OCI-LY3 (cell line): Measurements from ENCODE around the gene TOP1.

Experiments used
- H2AFZ ChIP-seq: fragments of 200-600, 300-600 bp; shearing (Covaris generic); 2 replicates; pipeline ENCODE4 v1.6.0; 2014; ENCODE audit warnings: antibody characterized with exemption, low read depth, low read length
- H3K27ac ChIP-seq: fragments of 200-600, 300-600 bp; sonication (generic); 2 replicates; pipeline ENCODE4 v1.5.1; 2014; ENCODE audit warnings: mild to moderate bottlenecking, low read length, moderate library complexity, mixed read lengths
- H3K27me3 ChIP-seq: fragments of 200-600, 300-600 bp; sonication (generic); 2 replicates; pipeline ENCODE4 v1.6.1; 2014; ENCODE audit warnings: low read depth, low read length, mixed read lengths
- H3K36me3 ChIP-seq: fragments of 200-600, 300-600 bp; sonication (generic); replicated peaks from 2 replicates; pipeline ENCODE3; 2014; ENCODE audit warnings: low read depth, low read length, mixed read lengths
- H3K4me1 ChIP-seq: fragments of 300-600, 200-600 bp; sonication (generic); 2 replicates; pipeline ENCODE4 v1.6.1; 2014; ENCODE audit warnings: low read length, mixed read lengths
- H3K4me2 ChIP-seq: fragments of 200-600, 300-600 bp; sonication (generic); 2 replicates; pipeline ENCODE4 v1.6.1; 2014; ENCODE audit warnings: low read length, mixed read lengths
- H3K4me3 ChIP-seq: fragments of 300-600, 200-600 bp; sonication (generic); 2 replicates; pipeline ENCODE4 v1.5.1; 2014; ENCODE audit warnings: antibody characterized with exemption, mild to moderate bottlenecking, low read length, moderate library complexity
- H3K79me2 ChIP-seq: fragments of 300-600, 200-600 bp; shearing (Covaris generic); 2 replicates; pipeline ENCODE4 v1.6.1; 2014; ENCODE audit warnings: mild to moderate bottlenecking, low read length, mixed read lengths
- H3K9ac ChIP-seq: fragments of 300-600, 200-600 bp; shearing (Covaris generic); 2 replicates; pipeline ENCODE4 v1.6.0; 2014; ENCODE audit warnings: mild to moderate bottlenecking, low read length, moderate library complexity
- H3K9me3 ChIP-seq: fragments of 200-600, 300-600 bp; shearing (Covaris generic); 2 replicates; pipeline ENCODE4 v1.6.1; 2014; ENCODE audit warnings: low read length, mixed read lengths; ENCODE audit not compliant: insufficient read depth
- H4K20me1 ChIP-seq: fragments of 200-600, 300-600 bp; sonication (generic); 2 replicates; pipeline ENCODE4 v1.6.1; 2016; ENCODE audit warnings: low read length, mixed read lengths; ENCODE audit not compliant: insufficient read depth
- EZH2phosphoT487 ChIP-seq: fragments of 200-600 bp; shearing (Covaris generic); IDR thresholded peaks from 2 replicates; pipeline ENCODE4 v1.6.1; 2018; ENCODE audit warnings: antibody characterized with exemption, mixed run types, low read depth
- TF ChIP-seq, protein P1 (sequence below): fragments of 200-600, 300-600 bp; sonication (generic); IDR thresholded peaks from 2 replicates; pipeline ENCODE4 v1.5.1; 2014; ENCODE audit warnings: antibody characterized with exemption, low read length, low read depth

Gene TOP1

DNA sequence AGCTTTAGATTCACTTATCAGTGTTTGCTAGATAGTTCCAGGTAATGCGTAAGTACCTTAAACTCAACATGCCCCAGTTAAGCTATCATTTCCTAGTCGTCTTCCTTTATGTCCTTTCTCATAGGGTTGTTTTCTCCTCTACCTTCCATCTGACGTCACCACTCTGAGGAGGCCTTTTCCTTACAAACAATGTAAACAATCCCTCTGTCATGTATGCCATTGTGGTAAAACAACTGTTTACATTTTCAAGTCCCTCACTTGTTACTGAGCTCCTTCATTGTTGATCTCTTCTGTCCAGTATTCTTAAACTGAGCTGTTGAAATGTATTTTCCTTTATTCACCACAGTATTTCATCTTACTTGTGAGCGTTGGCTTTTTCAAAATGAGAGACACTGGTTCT, 63.3 kb downstream of the TOP1 start:
- peaks cover 57% of the 10 kb centered on the region for H3K36me3 ChIP-seq
- H3K9me3 ChIP-seq = no peaks in the 10 kb centered on the region
- no peak overlapping the region for H2AFZ ChIP-seq
- peaks cover 16% of the 10 kb centered on the region for H4K20me1 ChIP-seq
- H3K79me2 ChIP-seq = peaks cover 23% of the 10 kb centered on the region
- TF ChIP-seq, protein P1, sequence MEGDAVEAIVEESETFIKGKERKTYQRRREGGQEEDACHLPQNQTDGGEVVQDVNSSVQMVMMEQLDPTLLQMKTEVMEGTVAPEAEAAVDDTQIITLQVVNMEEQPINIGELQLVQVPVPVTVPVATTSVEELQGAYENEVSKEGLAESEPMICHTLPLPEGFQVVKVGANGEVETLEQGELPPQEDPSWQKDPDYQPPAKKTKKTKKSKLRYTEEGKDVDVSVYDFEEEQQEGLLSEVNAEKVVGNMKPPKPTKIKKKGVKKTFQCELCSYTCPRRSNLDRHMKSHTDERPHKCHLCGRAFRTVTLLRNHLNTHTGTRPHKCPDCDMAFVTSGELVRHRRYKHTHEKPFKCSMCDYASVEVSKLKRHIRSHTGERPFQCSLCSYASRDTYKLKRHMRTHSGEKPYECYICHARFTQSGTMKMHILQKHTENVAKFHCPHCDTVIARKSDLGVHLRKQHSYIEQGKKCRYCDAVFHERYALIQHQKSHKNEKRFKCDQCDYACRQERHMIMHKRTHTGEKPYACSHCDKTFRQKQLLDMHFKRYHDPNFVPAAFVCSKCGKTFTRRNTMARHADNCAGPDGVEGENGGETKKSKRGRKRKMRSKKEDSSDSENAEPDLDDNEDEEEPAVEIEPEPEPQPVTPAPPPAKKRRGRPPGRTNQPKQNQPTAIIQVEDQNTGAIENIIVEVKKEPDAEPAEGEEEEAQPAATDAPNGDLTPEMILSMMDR = no peak
- no peak for TF ChIP-seq EZH2phosphoT487
- no peak overlapping the region for H3K4me2 ChIP-seq
- no peak overlapping the region for H3K9ac ChIP-seq
- H3K4me3 ChIP-seq = no peak overlapping the region
- no peaks in the 10 kb centered on the region for H3K27me3 ChIP-seq
- H3K4me1 ChIP-seq = peaks cover 35% of the 10 kb centered on the region
- H3K27ac ChIP-seq = no peak overlapping the region

DNA sequence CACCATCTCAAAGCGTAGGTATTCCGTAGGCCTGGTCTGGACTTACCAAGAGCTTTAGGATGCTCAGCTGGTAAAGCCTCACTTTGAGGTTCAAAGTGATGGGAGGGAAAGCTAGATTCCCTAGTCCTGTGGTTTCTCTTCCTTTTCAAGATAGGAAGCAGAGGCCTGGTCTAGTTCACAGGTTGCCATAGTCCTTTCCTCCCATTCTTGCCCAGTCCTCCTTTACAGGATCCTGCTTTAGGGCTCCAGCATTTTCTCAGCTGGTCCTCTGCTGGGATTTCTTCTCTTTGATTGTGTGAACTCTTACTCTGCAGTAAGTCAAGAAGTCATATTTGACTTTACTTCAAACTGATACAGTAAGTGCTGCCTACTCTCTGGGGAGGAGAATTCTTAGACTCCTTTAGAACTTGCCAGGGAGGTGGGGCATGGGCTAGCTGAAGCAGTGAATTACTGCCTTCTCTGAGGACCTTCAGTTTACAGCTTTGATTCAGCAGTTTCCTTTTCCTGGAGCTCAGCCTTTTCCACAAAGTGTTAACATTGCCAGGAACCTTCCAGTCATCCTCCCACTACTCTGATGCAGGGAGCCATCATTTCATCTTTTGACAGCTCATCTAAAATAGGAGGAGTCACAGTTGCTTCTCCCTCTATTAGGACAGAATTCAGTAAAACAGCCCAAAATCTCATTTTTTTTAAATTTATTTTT, 65.9 kb downstream of the TOP1 start:
- Histone ChIP-seq H3K36me3 (peaks cover 60% of the 10 kb centered on the region), H3K9me3 (no peaks in the 10 kb centered on the region), H3K79me2 (peaks cover 14% of the 10 kb centered on the region), H3K9ac (no peak overlapping the region), H3K27me3 (no peaks in the 10 kb centered on the region), H4K20me1 (peaks cover 9% of the 10 kb centered on the region), H2AFZ (no peak overlapping the region), H3K27ac (peak overlapping the region; percentile 22), H3K4me3 (no peak overlapping the region), H3K4me2 (no peak overlapping the region), H3K4me1 (peaks cover 33% of the 10 kb centered on the region)
- TF ChIP-seq EZH2phosphoT487 = no peak
- TF ChIP-seq, protein P1 = no peak

DNA sequence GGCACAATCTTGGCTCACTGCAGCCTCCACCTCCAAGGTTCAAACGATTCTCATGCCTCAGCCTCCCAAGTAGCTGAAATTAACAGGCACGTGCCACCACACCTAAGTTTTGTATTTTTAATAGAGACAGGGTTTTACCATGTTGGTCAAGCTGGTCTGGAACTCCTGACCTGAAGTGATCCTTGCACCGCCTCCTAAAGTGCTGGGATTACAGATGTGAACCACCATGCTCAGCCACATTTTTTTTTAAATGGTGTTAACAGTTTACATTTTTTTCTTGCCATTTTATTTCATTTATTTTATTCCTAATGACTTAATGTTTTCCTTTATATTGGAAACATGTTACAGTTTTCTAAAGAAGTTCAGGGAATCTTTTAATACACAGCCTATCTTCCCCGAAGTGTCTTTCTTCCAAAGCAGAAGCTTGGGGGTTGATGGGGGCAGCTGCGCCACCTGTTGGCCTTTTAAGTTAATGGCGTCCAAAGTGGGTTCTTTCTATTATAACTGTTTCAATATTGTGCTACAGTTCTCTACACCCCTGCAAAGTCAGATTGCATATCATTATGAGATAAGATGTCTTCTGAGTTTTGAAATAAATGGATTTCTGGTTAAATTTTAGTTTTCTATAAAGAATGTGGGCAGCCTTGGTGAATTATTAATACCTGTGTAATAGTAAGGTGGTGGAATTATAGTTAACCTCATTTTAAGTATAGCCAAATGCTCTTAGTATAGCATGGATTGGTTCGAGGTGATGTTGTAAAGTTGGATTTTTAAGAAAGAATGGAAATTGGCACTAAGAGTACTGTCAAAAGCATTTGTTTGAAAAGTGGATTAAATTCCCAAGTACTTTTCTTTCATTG, 66.7 kb downstream of the TOP1 start:
- Histone ChIP-seq H3K27me3 (no peaks in the 10 kb centered on the region), H3K36me3 (peaks cover 65% of the 10 kb centered on the region), H3K9me3 (no peaks in the 10 kb centered on the region), H3K79me2 (peaks cover 9% of the 10 kb centered on the region), H2AFZ (no peak overlapping the region), H3K4me3 (no peak overlapping the region), H4K20me1 (peaks cover 9% of the 10 kb centered on the region), H3K4me1 (peaks cover 33% of the 10 kb centered on the region), H3K27ac (no peak overlapping the region), H3K9ac (no peak overlapping the region), H3K4me2 (no peak overlapping the region)
- no peak for TF ChIP-seq EZH2phosphoT487
- TF ChIP-seq, protein P1 = peak; percentile 99

DNA sequence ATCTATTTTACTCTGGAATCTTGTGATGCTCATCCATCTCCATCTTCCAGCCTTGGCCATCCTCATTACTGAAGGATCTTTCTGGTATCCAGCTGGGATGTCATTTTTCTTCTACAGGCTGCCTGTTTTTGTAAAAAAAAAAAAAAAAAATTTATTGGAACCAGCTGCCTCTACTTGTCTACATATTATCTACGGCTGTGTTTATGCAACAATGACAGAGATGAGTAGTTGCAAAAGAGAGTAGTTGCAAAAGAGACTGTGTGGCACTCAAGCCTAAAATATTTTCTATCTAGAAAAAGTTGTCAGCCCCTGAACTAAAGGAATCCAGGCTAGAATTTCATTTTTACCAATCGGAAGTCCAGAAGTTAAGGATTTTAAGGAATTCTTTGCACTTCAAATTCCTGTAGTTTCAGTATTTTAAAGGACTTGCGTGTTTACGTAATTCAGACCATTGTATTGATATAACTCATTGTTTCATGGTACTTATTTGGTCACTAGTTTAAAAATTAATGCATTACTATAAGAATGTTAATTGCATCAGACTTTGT, 70.2 kb downstream of the TOP1 start:
- Histone ChIP-seq H3K79me2 (peaks cover 3% of the 10 kb centered on the region; the same call in 1 of the 2 replicates), H4K20me1 (peaks cover 9% of the 10 kb centered on the region), H3K4me1 (peaks cover 33% of the 10 kb centered on the region), H3K36me3 (peaks cover 66% of the 10 kb centered on the region), H3K27me3 (no peaks in the 10 kb centered on the region), H3K4me2 (peak overlapping the region; percentile 35), H3K9me3 (no peaks in the 10 kb centered on the region), H2AFZ (no peak overlapping the region), H3K9ac (0 out of 2 replicates have a peak overlapping the region, but pooled peaks have one; percentile 3), H3K4me3 (no peak overlapping the region), H3K27ac (peak overlapping the region; percentile 69)
- no peak for TF ChIP-seq EZH2phosphoT487
- TF ChIP-seq, protein P1 = no peak
